ENCODE data around the gene UBL7. TPM values are rescaled to one million over a fixed set of nuclear protein-coding genes. Genes with fewer than 3 reads are reported as not detected.
A peak's percentile ranks its signal among the peaks of the same experiment; 100 is the strongest.

The UBL7 gene
- total RNA-seq, 2 experiments from 2014 or later = 55.9 to 60.9 TPM

- Mint-ChIP-seq H3K27ac (no peak overlapping the region), H3K9me3 (ENCODE audit: low read depth) (no peaks in the 10 kb centered on the region), H3K4me1 (peaks cover 70% of the 10 kb centered on the region), H3K27me3 (no peaks in the 10 kb centered on the region), H3K36me3 (peaks cover 12% of the 10 kb centered on the region), H3K4me3 (peak overlapping the region; percentile 87)
- CTCF ChIA-PET = interaction anchor here (1.2 to 21.8 kb wide), 6 partner anchors 8 to 52 kb away, joined by 5 to 668 read pairs (median 10); no protein-coding TSS in a partner anchor
- DNase-seq (no peak), ATAC-seq (no peak)
Measured at GRCh38 chr15:74430510-74430951, 30.4 kb downstream of the UBL7 start.

- H3K4me3 Mint-ChIP-seq = no peak overlapping the region
- DNase-seq (no peak), ATAC-seq (no peak)
- H3K4me1 Mint-ChIP-seq = peaks cover 66% of the 10 kb centered on the region
- CTCF ChIA-PET = interaction anchor here (2.1 to 21.8 kb wide), 4 partner anchors 9 to 51 kb away, joined by 8 to 668 read pairs (median 60); no protein-coding TSS in a partner anchor
- no peaks in the 10 kb centered on the region for H3K9me3 Mint-ChIP-seq (ENCODE audit: low read depth)
- peaks cover 12% of the 10 kb centered on the region for H3K36me3 Mint-ChIP-seq
- H3K27ac Mint-ChIP-seq = peak overlapping the region; percentile 54
- H3K27me3 Mint-ChIP-seq = no peaks in the 10 kb centered on the region
Measured at GRCh38 chr15:74429781-74430400, 31.1 kb downstream of the UBL7 start.

- DNase-seq (no peak), ATAC-seq (no peak)
- peaks cover 63% of the 10 kb centered on the region for H3K4me1 Mint-ChIP-seq
- CTCF ChIA-PET = interaction anchor here (2.1 to 21.8 kb wide), 4 partner anchors 9 to 51 kb away, joined by 8 to 668 read pairs (median 60); no protein-coding TSS in a partner anchor
- no peak overlapping the region for H3K4me3 Mint-ChIP-seq
- peak overlapping the region; percentile 54 for H3K27ac Mint-ChIP-seq
- H3K36me3 Mint-ChIP-seq = peaks cover 12% of the 10 kb centered on the region
- no peaks in the 10 kb centered on the region for H3K27me3 Mint-ChIP-seq
- no peaks in the 10 kb centered on the region for H3K9me3 Mint-ChIP-seq (ENCODE audit: low read depth)
Measured at GRCh38 chr15:74428970-74429780, 31.8 kb downstream of the UBL7 start.

- CTCF ChIA-PET = interaction anchor here (2.1 to 21.8 kb wide), 4 partner anchors 9 to 50 kb away, joined by 8 to 668 read pairs (median 60); no protein-coding TSS in a partner anchor
- no peaks in the 10 kb centered on the region for H3K9me3 Mint-ChIP-seq (ENCODE audit: low read depth)
- no peaks in the 10 kb centered on the region for H3K27me3 Mint-ChIP-seq
- peak overlapping the region; percentile 67 for H3K27ac Mint-ChIP-seq
- no peak overlapping the region for H3K4me3 Mint-ChIP-seq
- peaks cover 65% of the 10 kb centered on the region for H3K4me1 Mint-ChIP-seq
- DNase-seq = no peak
- H3K36me3 Mint-ChIP-seq = peaks cover 12% of the 10 kb centered on the region
- no peak for ATAC-seq
Measured at GRCh38 chr15:74428442-74428787, 32.5 kb downstream of the UBL7 start.

GRCh38 chr15:74427607-74428441, 33.1 kb downstream of the UBL7 start:
- no peaks in the 10 kb centered on the region for H3K27me3 Mint-ChIP-seq
- H3K27ac Mint-ChIP-seq = no peak overlapping the region
- CTCF ChIA-PET = interaction anchor here (0.7 to 21.8 kb wide), 5 partner anchors 8 to 204 kb away, joined by 3 to 668 read pairs (median 13); no protein-coding TSS in a partner anchor
- no peak overlapping the region for H3K4me3 Mint-ChIP-seq
- no peaks in the 10 kb centered on the region for H3K9me3 Mint-ChIP-seq (ENCODE audit: low read depth)
- ATAC-seq (no peak), DNase-seq (no peak)
- peaks cover 12% of the 10 kb centered on the region for H3K36me3 Mint-ChIP-seq
- H3K4me1 Mint-ChIP-seq = peaks cover 66% of the 10 kb centered on the region

GRCh38 chr15:74426404-74427281, 34.3 kb downstream of the UBL7 start:
- CTCF ChIA-PET = interaction anchor here (0.7 to 21.8 kb wide), 4 partner anchors 13 to 205 kb away, joined by 3 to 668 read pairs (median 60); no protein-coding TSS in a partner anchor
- H3K9me3 Mint-ChIP-seq (ENCODE audit: low read depth) = no peaks in the 10 kb centered on the region
- no peak for DNase-seq
- H3K27ac Mint-ChIP-seq = peak overlapping the region; percentile 44
- H3K4me1 Mint-ChIP-seq = peaks cover 62% of the 10 kb centered on the region
- no peak overlapping the region for H3K4me3 Mint-ChIP-seq
- H3K27me3 Mint-ChIP-seq = no peaks in the 10 kb centered on the region
- no peak for ATAC-seq
- peaks cover 12% of the 10 kb centered on the region for H3K36me3 Mint-ChIP-seq

GRCh38 chr15:74425630-74426029, 35.3 kb downstream of the UBL7 start:
- CTCF ChIA-PET = interaction anchor here (21.8 kb wide), 1 partner anchor 47 kb away, joined by 668 read pairs; no protein-coding TSS in a partner anchor

GRCh38 chr15:74424901-74425528, 35.9 kb downstream of the UBL7 start:
- no peak for DNase-seq
- Mint-ChIP-seq H3K27ac (no peak overlapping the region), H3K27me3 (no peaks in the 10 kb centered on the region), H3K4me3 (no peak overlapping the region), H3K4me1 (peaks cover 62% of the 10 kb centered on the region), H3K36me3 (peaks cover 12% of the 10 kb centered on the region), H3K9me3 (ENCODE audit: low read depth) (no peaks in the 10 kb centered on the region)
- CTCF ChIA-PET = interaction anchor here (21.8 kb wide), 1 partner anchor 47 kb away, joined by 668 read pairs; no protein-coding TSS in a partner anchor
- ATAC-seq = no peak

More at GRCh38 chr15:74425630-74426029, 35.3 kb downstream of the UBL7 start:
- peaks cover 12% of the 10 kb centered on the region for H3K36me3 Mint-ChIP-seq
- no peaks in the 10 kb centered on the region for H3K27me3 Mint-ChIP-seq
- DNase-seq (no peak), ATAC-seq (no peak)
- H3K9me3 Mint-ChIP-seq (ENCODE audit: low read depth) = no peaks in the 10 kb centered on the region
- H3K27ac Mint-ChIP-seq = peak overlapping the region; percentile 33
- H3K4me3 Mint-ChIP-seq = no peak overlapping the region
- peaks cover 61% of the 10 kb centered on the region for H3K4me1 Mint-ChIP-seq

- no peaks in the 10 kb centered on the region for H3K9me3 Mint-ChIP-seq (ENCODE audit: low read depth)
- peaks cover 12% of the 10 kb centered on the region for H3K36me3 Mint-ChIP-seq
- CTCF ChIA-PET = interaction anchor here (0.8 to 1.5 kb wide), 3 partner anchors 8 to 38 kb away, joined by 3 to 4 read pairs (median 4); no protein-coding TSS in a partner anchor
- DNase-seq = no peak
- H3K4me1 Mint-ChIP-seq = peaks cover 61% of the 10 kb centered on the region
- H3K27ac Mint-ChIP-seq = peak overlapping the region; percentile 50
- H3K27me3 Mint-ChIP-seq = no peaks in the 10 kb centered on the region
- no peak overlapping the region for H3K4me3 Mint-ChIP-seq
- ATAC-seq = no peak
Measured at GRCh38 chr15:74423431-74424257, 37.3 kb downstream of the UBL7 start.

GRCh38 chr15:74422652-74423430, 38.1 kb downstream of the UBL7 start:
- no peaks in the 10 kb centered on the region for H3K27me3 Mint-ChIP-seq
- DNase-seq (no peak), ATAC-seq (no peak)
- H3K4me1 Mint-ChIP-seq = peaks cover 55% of the 10 kb centered on the region
- CTCF ChIA-PET = interaction anchor here (0.8 to 1.5 kb wide), 3 partner anchors 9 to 38 kb away, joined by 3 to 4 read pairs (median 4); no protein-coding TSS in a partner anchor
- no peaks in the 10 kb centered on the region for H3K9me3 Mint-ChIP-seq (ENCODE audit: low read depth)
- H3K36me3 Mint-ChIP-seq = peaks cover 11% of the 10 kb centered on the region
- no peak overlapping the region for H3K27ac Mint-ChIP-seq
- no peak overlapping the region for H3K4me3 Mint-ChIP-seq
